A549 (cell line): ENCODE data around the gene CHPF. TPM values are rescaled to one million over a fixed set of nuclear protein-coding genes. Genes with fewer than 3 reads are reported as not detected.

Source experiments
- ATAC-seq, 2 experiments: fragments of 200-7000 bp in 1 of 2; fragments of >200 bp in 1 of 2; cut with Nextera tagmentation in 1 of 2; cut with Tn5 transposase in 1 of 2; 3 replicates each; pipeline versions ENCODE4 v1.8.0 to v1.9.1; 2018 to 2020; ENCODE audit warnings: mild to moderate bottlenecking in 1 of 2, moderate library complexity in 1 of 2
- CTCF ChIA-PET: fragments of 300-600 bp; sonication (Branson Sonifier 250); formaldehyde crosslinking; extraction: SDS; loops from one replicate; lab custom pipeline; 2021; ENCODE audit warnings: antibody characterized with exemption, inconsistent platforms; lab: Yijun Ruan, JAX
- POLR2A ChIA-PET: fragments of 350-600 bp; formaldehyde crosslinking; extraction: SDS; loops from one replicate; lab custom pipeline; 2021; ENCODE audit warnings: antibody characterized with exemption, inconsistent platforms; lab: Yijun Ruan, JAX
- DNase-seq, 2 experiments: peaks; one replicate each; pipeline versions ENCODE4 v3.0.0 to v3.0.0-alpha.2; 2011 to 2016; ENCODE audit warnings: low read depth in 1 of 2, low spot score in 1 of 2
- FAIRE-seq: peaks from 2 replicates; lab custom pipeline; 2011; peaks lifted over from hg19 to GRCh38; lab: Jason Lieb, UNC
- H3K27ac ChIP-seq, 2 experiments: fragments of >200 bp; sonication (Bioruptor Twin); formaldehyde crosslinking; 3 replicates each; pipeline ENCODE4 v1.5.1; 2016 to 2017
- H3K4me1 ChIP-seq: fragments of >200 bp; sonication (Bioruptor Twin); formaldehyde crosslinking; 3 replicates; pipeline ENCODE4 v1.6.1; 2016
- H3K4me2 ChIP-seq: fragments of >200 bp; sonication (Bioruptor Twin); formaldehyde crosslinking; 3 replicates; pipeline ENCODE4 v1.6.1; 2016
- H3K4me3 ChIP-seq: fragments of >200 bp; sonication (Bioruptor Twin); formaldehyde crosslinking; 3 replicates; pipeline ENCODE4 v1.5.1; 2016
- H3K9me3 ChIP-seq: fragments of >200 bp; sonication (Bioruptor Twin); formaldehyde crosslinking; 3 replicates; pipeline ENCODE4 v1.6.1; 2016
- CBX2 ChIP-seq: fragments of 200-600 bp; sonication (generic); IDR thresholded peaks from 2 replicates; pipeline ENCODE4 v1.6.1; 2016; ENCODE audit warnings: low read depth, mild to moderate bottlenecking, borderline replicate concordance
- CEBPB ChIP-seq, 2 experiments: fragments of >200 bp in 1 of 2; sonication (Bioruptor Twin) in 1 of 2; formaldehyde crosslinking in 1 of 2; IDR thresholded peaks; 2 replicates each; pipeline ENCODE4 v1.6.1; 2012 to 2016
- EHF ChIP-seq: fragments of 250-450 bp; sonication (Bioruptor Pico); IDR thresholded peaks from 2 replicates; pipeline ENCODE4 v1.5.0; 2020; ENCODE audit warnings: mild to moderate bottlenecking
- EHMT2 ChIP-seq: fragments of 200-600 bp; sonication (generic); IDR thresholded peaks from 2 replicates; pipeline ENCODE4 v1.6.1; 2016; ENCODE audit warnings: antibody characterized with exemption, low read depth, mild to moderate bottlenecking, moderate library complexity
- GATA3 ChIP-seq: IDR thresholded peaks from 2 replicates; pipeline ENCODE4 v1.6.1; 2012; ENCODE audit warnings: borderline replicate concordance
- HDAC2 ChIP-seq: fragments of 200-600 bp; sonication (generic); IDR thresholded peaks from 2 replicates; pipeline ENCODE4 v1.6.1; 2016
- HOXB13 ChIP-seq: fragments of 250-450 bp; sonication (Bioruptor Pico); IDR thresholded peaks from 2 replicates; pipeline ENCODE4 v1.5.0; 2020; ENCODE audit warnings: low read depth, mild to moderate bottlenecking, moderate library complexity
- JUN ChIP-seq, 2 experiments: fragments of >200 bp; sonication (Bioruptor Twin); formaldehyde crosslinking; IDR thresholded peaks; 2 replicates in 1 of 2; 3 replicates in 1 of 2; pipeline ENCODE4 v1.6.1; 2016 to 2017
- KDM1A ChIP-seq: fragments of 200-600 bp; sonication (generic); IDR thresholded peaks from 2 replicates; pipeline ENCODE4 v1.6.1; 2016; ENCODE audit warnings: low read depth, mild to moderate bottlenecking
- MAFK ChIP-seq: fragments of 450-650 bp; IDR thresholded peaks from 2 replicates; pipeline ENCODE4 v1.6.1; 2014; ENCODE audit not compliant: partially characterized antibody
- MAZ ChIP-seq: fragments of 150-350 bp; IDR thresholded peaks from 2 replicates; pipeline ENCODE4 v1.6.1; 2014; ENCODE audit warnings: antibody characterized with exemption, low read depth, low read length, borderline replicate concordance
- MYC ChIP-seq: IDR thresholded peaks from 2 replicates; pipeline ENCODE4 v1.6.1; 2012; ENCODE audit warnings: mild to moderate bottlenecking, inconsistent platforms, low read length, improper control_type of control experiment, borderline replicate concordance
- NFE2L2 ChIP-seq: fragments of 150-350 bp; conservative IDR thresholded peaks from 2 replicates; pipeline ENCODE4 v1.6.1; 2014; ENCODE audit warnings: low read length
- PHF8 ChIP-seq: fragments of 200-600 bp; sonication (generic); IDR thresholded peaks from 2 replicates; pipeline ENCODE4 v1.6.1; 2016; ENCODE audit warnings: low read depth, mild to moderate bottlenecking, antibody characterized with exemption, moderate library complexity, borderline replicate concordance
- POLR2AphosphoS2 ChIP-seq: conservative IDR thresholded peaks from 2 replicates; pipeline ENCODE4 v1.6.1; 2012; ENCODE audit warnings: low read length, improper control_type of control experiment, inconsistent platforms
- RARB ChIP-seq: fragments of 250-450 bp; sonication (Bioruptor Pico); IDR thresholded peaks from 2 replicates; pipeline ENCODE4 v1.8.0; 2021; ENCODE audit warnings: mild to moderate bottlenecking, moderate library complexity
- RFX5 ChIP-seq: fragments of 450-650 bp; IDR thresholded peaks from 2 replicates; pipeline ENCODE4 v1.7.1; 2014; ENCODE audit warnings: antibody characterized with exemption, mild to moderate bottlenecking, moderate library complexity
- ZSCAN20 ChIP-seq: fragments of 250-450 bp; sonication (Bioruptor Pico); IDR thresholded peaks from 2 replicates; pipeline ENCODE4 v1.8.0; 2022; ENCODE audit warnings: mild to moderate bottlenecking, moderate library complexity
- WGBS: methylation state at CpG from one replicate; pipeline ENCODE4 v1.1.6; 2017; ENCODE audit errors: missing lambda C conversion rate; 5-methylcytosine and 5-hydroxymethylcytosine counted together
- polyA plus RNA-seq, 4 experiments: library from polyadenylated mRNA; depleted of rRNA in 3 of 4; stranded (reverse); fragments of >200 nt; fragmentation: RNase III in 1 of 4; extraction: RNeasy Plus Mini Kit Qiagen cat#74134 plus additional on column Dnase treatment in 1 of 4; gene quantifications; 2 replicates in 3 of 4; 3 replicates in 1 of 4; pipeline ENCODE4 v1.2.3, GENCODE V29; 2011 to 2017
- small RNA-seq, 6 experiments: library from RNA; depleted of rRNA; stranded (forward); fragments of <200 nt; gene quantifications; one replicate each; pipeline ENCODE3, GENCODE V24; 2012
- TF ChIP-seq, protein P1 (sequence below): fragments of >200 bp; sonication (Bioruptor Twin); formaldehyde crosslinking; IDR thresholded peaks from 2 replicates; pipeline ENCODE4 v1.6.1; 2016
- TF ChIP-seq, protein P2 (sequence below): fragments of 450-650 bp; IDR thresholded peaks from 2 replicates; pipeline ENCODE4 v1.6.1; 2014; ENCODE audit warnings: antibody characterized with exemption
- TF ChIP-seq, protein P3 (sequence below): fragments of 200-600 bp; sonication (generic); IDR thresholded peaks from 2 replicates; pipeline ENCODE4 v1.6.1; 2016; ENCODE audit warnings: antibody characterized with exemption, mild to moderate bottlenecking, moderate library complexity
- TF ChIP-seq, protein P4 (sequence below): IDR thresholded peaks from 2 replicates; pipeline ENCODE4 v1.6.1; 2012

The CHPF gene
- polyA plus RNA-seq, 2 of the 4 experiments (the other 2 are of a cell fraction), result 9.0 to 14.8 TPM

DNA sequence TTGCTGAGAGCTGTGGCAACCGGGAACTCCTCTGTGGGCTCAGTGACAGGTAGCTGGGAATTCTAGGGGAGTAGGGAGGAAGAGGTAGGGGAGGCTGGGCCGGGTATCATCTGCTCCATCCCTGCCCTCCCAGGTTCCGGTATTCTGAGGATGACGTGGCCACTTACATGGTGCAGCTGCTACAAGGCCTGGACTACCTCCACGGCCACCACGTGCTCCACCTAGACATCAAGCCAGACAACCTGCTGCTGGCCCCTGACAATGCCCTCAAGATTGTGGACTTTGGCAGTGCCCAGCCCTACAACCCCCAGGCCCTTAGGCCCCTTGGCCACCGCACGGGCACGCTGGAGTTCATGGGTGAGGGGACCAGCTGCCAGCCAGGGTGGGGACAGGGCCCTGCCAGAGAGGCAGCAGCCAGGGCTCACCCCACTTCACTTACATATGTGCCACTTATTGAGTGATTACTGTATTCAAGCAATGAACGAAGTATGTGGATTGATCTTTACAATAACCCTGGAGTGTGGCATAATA lies 52.9 kb downstream of the CHPF start (continued):
- no peak for TF ChIP-seq PHF8
- TF ChIP-seq HOXB13 (CRISPR knock-in tag), result no peak
- TF ChIP-seq NFE2L2, result no peak
- no peak for TF ChIP-seq RARB (CRISPR knock-in tag)
- TF ChIP-seq EHMT2, result no peak
- no peak for TF ChIP-seq MAZ

DNA sequence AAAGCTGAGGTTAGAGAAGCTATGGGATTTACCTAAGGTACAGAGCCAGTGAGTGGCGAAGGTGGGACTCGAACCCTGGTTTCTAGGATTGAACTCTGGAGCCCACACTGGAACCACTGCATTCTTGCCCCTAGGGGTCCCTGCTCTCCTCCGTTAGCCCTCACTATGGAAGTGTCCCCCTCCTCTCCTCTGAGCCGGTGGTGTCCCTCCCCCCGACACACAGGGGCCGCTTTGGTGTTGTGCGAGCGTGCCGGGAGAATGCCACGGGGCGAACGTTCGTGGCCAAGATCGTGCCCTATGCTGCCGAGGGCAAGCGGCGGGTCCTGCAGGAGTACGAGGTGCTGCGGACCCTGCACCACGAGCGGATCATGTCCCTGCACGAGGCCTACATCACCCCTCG lies 53.4 kb downstream of the CHPF start:
- ChIA-PET POLR2A (interaction anchor here (3.1 kb wide), 1 partner anchor 8 kb away, joined by 10 read pairs; the partner anchor contains the start of gene GMPPA), CTCF (interaction anchor here (1.0 to 89.4 kb wide), 4 partner anchors 16 to 87 kb away, joined by 4 to 3291 read pairs (median 1649); partner anchors contain the start of genes ASIC4, CHPF, GMPPA and SPEG)
- H3K27ac ChIP-seq, result no peak overlapping the region
- H3K4me2 ChIP-seq, result no peak overlapping the region
- ATAC-seq, result no peak
- no peak for FAIRE-seq
- no peak for TF ChIP-seq MAZ
- TF ChIP-seq, protein P1, sequence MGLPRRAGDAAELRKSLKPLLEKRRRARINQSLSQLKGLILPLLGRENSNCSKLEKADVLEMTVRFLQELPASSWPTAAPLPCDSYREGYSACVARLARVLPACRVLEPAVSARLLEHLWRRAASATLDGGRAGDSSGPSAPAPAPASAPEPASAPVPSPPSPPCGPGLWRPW, result no peak
- TF ChIP-seq EHF, result no peak
- TF ChIP-seq CEBPB (IDR thresholded peaks at IDR 0.05), result no peak
- TF ChIP-seq ZSCAN20, result no peak
- no peak for TF ChIP-seq HDAC2
- no peak for TF ChIP-seq MYC
- TF ChIP-seq CBX2, result no peak
- TF ChIP-seq, protein P2, sequence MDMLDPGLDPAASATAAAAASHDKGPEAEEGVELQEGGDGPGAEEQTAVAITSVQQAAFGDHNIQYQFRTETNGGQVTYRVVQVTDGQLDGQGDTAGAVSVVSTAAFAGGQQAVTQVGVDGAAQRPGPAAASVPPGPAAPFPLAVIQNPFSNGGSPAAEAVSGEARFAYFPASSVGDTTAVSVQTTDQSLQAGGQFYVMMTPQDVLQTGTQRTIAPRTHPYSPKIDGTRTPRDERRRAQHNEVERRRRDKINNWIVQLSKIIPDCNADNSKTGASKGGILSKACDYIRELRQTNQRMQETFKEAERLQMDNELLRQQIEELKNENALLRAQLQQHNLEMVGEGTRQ, result no peak
- TF ChIP-seq MAFK, result no peak
- TF ChIP-seq NFE2L2, result no peak
- no peak for TF ChIP-seq RFX5
- no peak for TF ChIP-seq HOXB13 (CRISPR knock-in tag)
- TF ChIP-seq, protein P3, sequence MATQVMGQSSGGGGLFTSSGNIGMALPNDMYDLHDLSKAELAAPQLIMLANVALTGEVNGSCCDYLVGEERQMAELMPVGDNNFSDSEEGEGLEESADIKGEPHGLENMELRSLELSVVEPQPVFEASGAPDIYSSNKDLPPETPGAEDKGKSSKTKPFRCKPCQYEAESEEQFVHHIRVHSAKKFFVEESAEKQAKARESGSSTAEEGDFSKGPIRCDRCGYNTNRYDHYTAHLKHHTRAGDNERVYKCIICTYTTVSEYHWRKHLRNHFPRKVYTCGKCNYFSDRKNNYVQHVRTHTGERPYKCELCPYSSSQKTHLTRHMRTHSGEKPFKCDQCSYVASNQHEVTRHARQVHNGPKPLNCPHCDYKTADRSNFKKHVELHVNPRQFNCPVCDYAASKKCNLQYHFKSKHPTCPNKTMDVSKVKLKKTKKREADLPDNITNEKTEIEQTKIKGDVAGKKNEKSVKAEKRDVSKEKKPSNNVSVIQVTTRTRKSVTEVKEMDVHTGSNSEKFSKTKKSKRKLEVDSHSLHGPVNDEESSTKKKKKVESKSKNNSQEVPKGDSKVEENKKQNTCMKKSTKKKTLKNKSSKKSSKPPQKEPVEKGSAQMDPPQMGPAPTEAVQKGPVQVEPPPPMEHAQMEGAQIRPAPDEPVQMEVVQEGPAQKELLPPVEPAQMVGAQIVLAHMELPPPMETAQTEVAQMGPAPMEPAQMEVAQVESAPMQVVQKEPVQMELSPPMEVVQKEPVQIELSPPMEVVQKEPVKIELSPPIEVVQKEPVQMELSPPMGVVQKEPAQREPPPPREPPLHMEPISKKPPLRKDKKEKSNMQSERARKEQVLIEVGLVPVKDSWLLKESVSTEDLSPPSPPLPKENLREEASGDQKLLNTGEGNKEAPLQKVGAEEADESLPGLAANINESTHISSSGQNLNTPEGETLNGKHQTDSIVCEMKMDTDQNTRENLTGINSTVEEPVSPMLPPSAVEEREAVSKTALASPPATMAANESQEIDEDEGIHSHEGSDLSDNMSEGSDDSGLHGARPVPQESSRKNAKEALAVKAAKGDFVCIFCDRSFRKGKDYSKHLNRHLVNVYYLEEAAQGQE, result no peak
- TF ChIP-seq POLR2AphosphoS2, result no peak
- TF ChIP-seq GATA3, result no peak
- no peak for TF ChIP-seq KDM1A
- 89% methylated on average over 22 of the region's 23 CpGs for WGBS
- peaks cover under 1% of the 10 kb centered on the region; the same call in 1 of the 3 replicates for H3K4me1 ChIP-seq
- no peaks in the 10 kb centered on the region for H3K9me3 ChIP-seq
- DNase-seq, result no peak
- H3K4me3 ChIP-seq, result no peak overlapping the region

DNA sequence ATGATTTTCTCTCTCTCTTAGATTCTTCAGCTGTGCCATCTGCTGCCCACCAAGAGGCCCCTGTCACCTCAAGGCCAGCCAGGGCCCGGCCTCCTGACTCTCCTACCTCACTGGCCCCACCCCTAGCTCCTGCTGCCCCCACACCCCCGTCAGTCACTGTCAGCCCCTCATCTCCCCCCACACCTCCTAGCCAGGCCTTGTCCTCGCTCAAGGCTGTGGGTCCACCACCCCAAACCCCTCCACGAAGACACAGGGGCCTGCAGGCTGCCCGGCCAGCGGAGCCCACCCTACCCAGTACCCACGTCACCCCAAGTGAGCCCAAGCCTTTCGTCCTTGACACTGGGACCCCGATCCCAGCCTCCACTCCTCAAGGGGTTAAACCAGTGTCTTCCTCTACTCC lies 54.3 kb downstream of the CHPF start:
- 63% methylated on average over 1 of the region's 9 CpGs for WGBS
- FAIRE-seq (no peak), DNase-seq (no peak), ATAC-seq (no peak)
- TF ChIP-seq, protein P4, sequence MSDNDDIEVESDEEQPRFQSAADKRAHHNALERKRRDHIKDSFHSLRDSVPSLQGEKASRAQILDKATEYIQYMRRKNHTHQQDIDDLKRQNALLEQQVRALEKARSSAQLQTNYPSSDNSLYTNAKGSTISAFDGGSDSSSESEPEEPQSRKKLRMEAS, result no peak
- no peak for TF ChIP-seq JUN (IDR thresholded peaks at IDR 0.05)
- H3K4me1 ChIP-seq, result no peaks in the 10 kb centered on the region
- H3K4me2 ChIP-seq, result no peak overlapping the region
- ChIA-PET CTCF (interaction anchor here (0.9 to 89.4 kb wide), 3 partner anchors 17 to 66 kb away, joined by 3 to 3291 read pairs (median 3291); partner anchors contain the start of genes ASIC4, CHPF, GMPPA and SPEG), POLR2A (interaction anchor here (3.1 kb wide), 1 partner anchor 9 kb away, joined by 10 read pairs; the partner anchor contains the start of gene GMPPA)
- no peak overlapping the region for H3K27ac ChIP-seq
- H3K4me3 ChIP-seq, result no peak overlapping the region
- no peaks in the 10 kb centered on the region for H3K9me3 ChIP-seq

Small RNAs within 50 kb of the gene (small RNA-seq; reads per million reads assigned to genes)
- gene MIR3132 (0 reads per million in 6 experiments), gene RN7SKP213 (0 to 1.3 (median 0) reads per million in 6 experiments)

Other genes starting within 250 kb of the CHPF start
- gene PTPRN, start 234.4 kb downstream of the CHPF start, polyA plus RNA-seq (2011; rRNA removed), result 0.44 and 0.62 TPM in 2 replicates
- gene PTPRN, start 234.4 kb downstream of the CHPF start, polyA plus RNA-seq (2017; fragmentation: RNase III; extraction: RNeasy Plus Mini Kit Qiagen cat#74134 plus additional on column Dnase treatment), result 0.90 to 1.1 TPM (median 0.97 TPM) in 3 replicates
- gene RESP18, start 211.1 kb downstream of the CHPF start, polyA plus RNA-seq (2011; rRNA removed), result not detected in 2 replicates
- not detected in 3 replicates for gene RESP18, start 211.1 kb downstream of the CHPF start, polyA plus RNA-seq (2017; fragmentation: RNase III; extraction: RNeasy Plus Mini Kit Qiagen cat#74134 plus additional on column Dnase treatment)
- gene DNPEP, start 155.9 kb downstream of the CHPF start, polyA plus RNA-seq (2011; rRNA removed), result 29.0 and 38.4 TPM in 2 replicates
- 40.8 to 42.8 TPM (median 40.9 TPM) in 3 replicates for gene DNPEP, start 155.9 kb downstream of the CHPF start, polyA plus RNA-seq (2017; fragmentation: RNase III; extraction: RNeasy Plus Mini Kit Qiagen cat#74134 plus additional on column Dnase treatment)
- 0.06 and 0.20 TPM in 2 replicates for gene DES, start 125.4 kb downstream of the CHPF start, polyA plus RNA-seq (2011; rRNA removed)
- gene DES, start 125.4 kb downstream of the CHPF start, polyA plus RNA-seq (2017; fragmentation: RNase III; extraction: RNeasy Plus Mini Kit Qiagen cat#74134 plus additional on column Dnase treatment), result 0.09 TPM in 1 of 3 replicates, not detected in the others
- gene SPEG, start 109.0 kb downstream of the CHPF start, polyA plus RNA-seq (2011; rRNA removed), result 2.3 TPM in 2 replicates
- 9.3 to 13.0 TPM (median 11.5 TPM) in 3 replicates for gene SPEG, start 109.0 kb downstream of the CHPF start, polyA plus RNA-seq (2017; fragmentation: RNase III; extraction: RNeasy Plus Mini Kit Qiagen cat#74134 plus additional on column Dnase treatment)
- 46.2 and 55.3 TPM in 2 replicates for gene GMPPA, start 44.9 kb downstream of the CHPF start, polyA plus RNA-seq (2011; rRNA removed)
- gene GMPPA, start 44.9 kb downstream of the CHPF start, polyA plus RNA-seq (2017; fragmentation: RNase III; extraction: RNeasy Plus Mini Kit Qiagen cat#74134 plus additional on column Dnase treatment), result 31.3 to 38.4 TPM (median 36.2 TPM) in 3 replicates
- 0.04 and 0.13 TPM in 2 replicates for gene ASIC4, start 29.3 kb downstream of the CHPF start, polyA plus RNA-seq (2011; rRNA removed)
- 0.07 to 0.08 TPM in 2 of 3 replicates, not detected in the other for gene ASIC4, start 29.3 kb downstream of the CHPF start, polyA plus RNA-seq (2017; fragmentation: RNase III; extraction: RNeasy Plus Mini Kit Qiagen cat#74134 plus additional on column Dnase treatment)
- gene TMEM198, start 219 bp upstream of the CHPF start, polyA plus RNA-seq (2011; rRNA removed), result 0.31 and 0.33 TPM in 2 replicates
- gene TMEM198, start 219 bp upstream of the CHPF start, polyA plus RNA-seq (2017; fragmentation: RNase III; extraction: RNeasy Plus Mini Kit Qiagen cat#74134 plus additional on column Dnase treatment), result 0.26 to 0.42 TPM (median 0.37 TPM) in 3 replicates
- gene OBSL1, start 27.7 kb upstream of the CHPF start, polyA plus RNA-seq (2011; rRNA removed), result 14.4 and 15.6 TPM in 2 replicates
- 22.2 to 33.8 TPM (median 31.8 TPM) in 3 replicates for gene OBSL1, start 27.7 kb upstream of the CHPF start, polyA plus RNA-seq (2017; fragmentation: RNase III; extraction: RNeasy Plus Mini Kit Qiagen cat#74134 plus additional on column Dnase treatment)
- 0.49 and 0.83 TPM in 2 replicates for gene INHA, start 28.5 kb upstream of the CHPF start, polyA plus RNA-seq (2011; rRNA removed)
- 0.35 to 0.83 TPM (median 0.72 TPM) in 3 replicates for gene INHA, start 28.5 kb upstream of the CHPF start, polyA plus RNA-seq (2017; fragmentation: RNase III; extraction: RNeasy Plus Mini Kit Qiagen cat#74134 plus additional on column Dnase treatment)
- gene STK11IP, start 54.0 kb upstream of the CHPF start, polyA plus RNA-seq (2011; rRNA removed), result 13.3 and 18.4 TPM in 2 replicates
- gene STK11IP, start 54.0 kb upstream of the CHPF start, polyA plus RNA-seq (2017; fragmentation: RNase III; extraction: RNeasy Plus Mini Kit Qiagen cat#74134 plus additional on column Dnase treatment), result 15.4 to 21.2 TPM (median 18.8 TPM) in 3 replicates
- gene SLC4A3, start 83.8 kb upstream of the CHPF start, polyA plus RNA-seq (2011; rRNA removed), result 1.4 and 1.7 TPM in 2 replicates
- gene SLC4A3, start 83.8 kb upstream of the CHPF start, polyA plus RNA-seq (2017; fragmentation: RNase III; extraction: RNeasy Plus Mini Kit Qiagen cat#74134 plus additional on column Dnase treatment), result 2.2 to 3.6 TPM (median 3.1 TPM) in 3 replicates